GM18517 (cell line): ENCODE measurements around the gene GPR183.

ENCODE experiments used
- ATAC-seq: cut with Tn5 transposase; IDR thresholded peaks from one replicate; pipeline ENCODE4 v1.9.1; 2021; ENCODE audit warnings: mild to moderate bottlenecking, moderate library complexity; ENCODE audit not compliant: unreplicated experiment

GPR183 gene, protein sequence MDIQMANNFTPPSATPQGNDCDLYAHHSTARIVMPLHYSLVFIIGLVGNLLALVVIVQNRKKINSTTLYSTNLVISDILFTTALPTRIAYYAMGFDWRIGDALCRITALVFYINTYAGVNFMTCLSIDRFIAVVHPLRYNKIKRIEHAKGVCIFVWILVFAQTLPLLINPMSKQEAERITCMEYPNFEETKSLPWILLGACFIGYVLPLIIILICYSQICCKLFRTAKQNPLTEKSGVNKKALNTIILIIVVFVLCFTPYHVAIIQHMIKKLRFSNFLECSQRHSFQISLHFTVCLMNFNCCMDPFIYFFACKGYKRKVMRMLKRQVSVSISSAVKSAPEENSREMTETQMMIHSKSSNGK

DNA sequence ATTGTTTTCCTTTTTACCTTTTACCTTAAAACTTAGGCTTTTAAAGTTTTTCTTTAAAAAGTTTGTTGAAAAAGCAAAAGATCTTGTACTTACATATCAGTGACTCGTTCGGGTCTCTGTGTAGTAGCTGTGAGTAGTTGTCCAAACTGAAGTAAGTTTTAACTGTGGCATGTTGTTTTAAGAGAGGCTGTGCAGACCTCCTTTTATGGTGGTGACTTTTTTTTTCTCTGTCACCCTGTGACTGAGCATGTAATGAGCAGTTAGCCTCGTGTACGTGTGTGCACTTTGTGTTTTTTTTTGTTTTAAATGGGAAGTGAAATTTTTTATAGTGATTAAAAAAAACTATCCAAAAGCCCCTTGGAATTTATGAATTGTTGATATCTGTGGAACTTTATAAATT, at the start of gene GPR183:
Gene GPR183, minus strand, starts transcription at position 153 of the 400 bp plus-strand sequence. CDS start 11,254 bp downstream, outside the sequence.
- peak; percentile 61 for ATAC-seq

DNA sequence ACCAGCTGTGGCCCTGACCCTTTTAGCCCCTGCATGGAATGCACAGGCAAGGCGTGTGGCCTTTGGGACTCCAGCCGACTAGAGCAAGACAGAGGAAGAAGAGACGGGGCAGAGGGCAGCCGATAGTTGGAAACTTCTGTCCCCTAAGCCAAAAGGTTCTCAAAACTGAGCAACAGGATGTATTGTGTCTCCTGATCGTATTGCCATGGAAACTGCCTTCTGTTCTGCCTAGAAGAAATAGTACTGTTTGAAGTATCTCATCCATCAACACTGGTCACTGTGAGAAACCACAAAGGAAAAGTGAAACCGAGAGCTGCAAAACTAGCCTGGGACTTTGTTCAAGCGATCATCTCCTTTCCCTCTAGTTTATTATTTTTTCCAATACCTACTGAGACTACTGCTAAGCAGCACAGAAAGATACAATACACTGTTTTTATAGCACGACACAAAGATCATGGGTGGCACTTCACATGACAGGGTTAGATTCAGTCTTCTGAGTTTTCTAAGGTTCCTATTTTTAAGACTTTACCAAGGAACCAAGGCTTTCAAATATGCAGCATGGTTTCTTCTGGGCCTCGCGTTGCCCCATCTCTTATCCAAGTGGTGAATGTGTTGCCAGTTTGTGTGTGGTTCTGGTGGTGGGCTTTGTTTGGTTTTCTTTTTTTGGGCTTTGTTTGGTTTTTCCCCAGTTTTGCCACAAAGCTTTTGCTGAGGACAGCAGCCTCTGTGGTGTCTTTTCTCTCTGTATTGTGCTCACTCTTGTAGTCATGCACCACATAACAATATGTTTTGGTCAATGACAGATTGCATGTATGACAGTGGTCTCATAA, 49.3 kb upstream of the GPR183 start:
- peak; percentile 74 for ATAC-seq

DNA sequence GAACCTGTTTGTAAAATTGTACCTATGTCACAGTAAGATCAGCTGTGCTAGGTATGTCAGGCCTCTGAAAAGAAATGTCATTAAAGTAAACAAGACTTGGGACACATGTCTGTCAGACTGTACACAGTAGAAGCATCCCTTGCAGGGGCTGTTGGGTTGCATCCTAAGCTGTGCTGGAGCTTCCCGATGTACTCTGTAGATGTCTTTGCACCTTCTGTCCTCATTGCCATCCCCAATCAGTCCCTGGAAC, 48.7 kb upstream of the GPR183 start:
- no peak for ATAC-seq

DNA sequence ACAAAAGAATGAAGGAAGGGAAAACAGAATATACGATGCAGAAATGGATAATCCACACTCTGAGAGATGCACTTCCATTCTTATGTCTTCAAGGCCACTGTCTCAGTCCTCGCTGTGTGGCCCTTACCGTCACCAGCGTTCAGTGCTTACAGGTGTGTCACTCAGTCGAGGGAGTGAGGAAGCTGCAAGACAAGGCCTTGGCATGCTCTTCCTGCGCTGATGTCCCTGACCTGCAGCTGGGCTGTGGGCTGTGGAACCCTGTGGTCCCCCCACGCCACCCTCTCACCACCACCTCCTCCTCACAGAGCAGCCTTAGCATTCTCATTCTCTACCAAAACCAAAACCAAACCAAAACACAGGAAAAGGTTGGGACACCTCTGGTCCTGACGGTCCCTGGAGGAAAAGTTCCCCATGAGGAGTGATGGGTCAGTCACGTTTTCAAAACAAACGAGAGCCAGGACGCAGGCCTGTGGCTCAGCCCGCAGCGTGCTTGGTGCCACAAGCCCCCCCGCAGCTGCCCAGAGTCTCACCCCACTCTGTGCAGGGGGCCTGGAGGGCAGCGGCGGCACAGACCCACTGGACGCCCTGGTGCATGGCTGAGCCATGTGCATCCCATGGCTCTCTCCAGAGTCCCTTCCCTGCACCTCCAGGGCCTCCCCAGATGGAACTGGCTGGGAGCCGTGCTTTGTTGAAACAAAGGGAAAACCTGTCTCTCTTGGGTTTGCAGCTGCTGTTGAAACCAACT, 48.2 kb upstream of the GPR183 start:
- ATAC-seq = no peak

DNA sequence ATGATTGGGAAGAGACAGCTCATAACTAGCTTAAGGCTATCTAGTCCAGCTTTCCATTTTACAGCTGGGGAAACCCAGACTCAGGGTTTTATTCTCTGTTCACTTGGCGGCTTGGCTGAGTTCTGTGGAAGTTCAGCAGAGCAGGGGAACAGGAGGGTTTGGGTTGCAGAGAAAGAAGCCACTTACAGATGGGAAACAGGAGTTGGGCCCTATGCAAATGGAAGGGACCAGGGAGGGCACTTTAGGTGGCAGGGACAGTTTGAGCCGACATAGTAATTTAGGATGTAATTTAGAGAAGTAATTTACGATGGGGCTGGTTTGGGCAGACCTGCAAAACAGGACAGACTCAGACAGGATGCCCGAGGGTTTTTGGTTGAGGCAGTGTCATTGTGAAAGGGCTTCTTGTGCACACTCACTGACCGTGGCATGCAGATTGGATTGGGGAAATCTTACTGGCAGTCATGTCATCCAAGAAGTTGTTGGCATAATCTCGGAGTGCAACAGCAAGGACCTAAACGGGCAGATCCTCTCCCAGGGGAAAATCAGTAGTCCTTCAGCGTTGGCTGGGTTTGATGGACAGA, 47.3 kb upstream of the GPR183 start:
- no peak for ATAC-seq

DNA sequence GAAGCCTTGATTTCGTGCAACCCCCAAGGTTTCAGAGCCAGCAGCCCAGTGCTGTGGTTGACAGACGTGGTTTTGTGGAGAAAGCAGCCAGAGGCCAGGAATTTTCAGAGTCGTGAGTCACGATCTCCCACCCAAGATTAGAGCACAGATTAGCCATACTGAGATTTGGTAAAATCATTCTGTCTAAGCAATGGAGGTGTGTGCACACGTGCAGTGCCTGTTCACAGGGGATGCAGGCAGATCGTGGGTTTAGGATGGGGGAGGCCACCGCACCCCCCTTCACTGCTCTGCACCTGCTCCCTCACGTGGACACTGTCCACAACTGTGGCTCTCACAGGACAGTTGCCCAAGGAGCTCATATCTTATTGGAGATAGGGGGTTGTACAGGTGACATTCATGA, 46.6 kb upstream of the GPR183 start:
- ATAC-seq = no peak

DNA sequence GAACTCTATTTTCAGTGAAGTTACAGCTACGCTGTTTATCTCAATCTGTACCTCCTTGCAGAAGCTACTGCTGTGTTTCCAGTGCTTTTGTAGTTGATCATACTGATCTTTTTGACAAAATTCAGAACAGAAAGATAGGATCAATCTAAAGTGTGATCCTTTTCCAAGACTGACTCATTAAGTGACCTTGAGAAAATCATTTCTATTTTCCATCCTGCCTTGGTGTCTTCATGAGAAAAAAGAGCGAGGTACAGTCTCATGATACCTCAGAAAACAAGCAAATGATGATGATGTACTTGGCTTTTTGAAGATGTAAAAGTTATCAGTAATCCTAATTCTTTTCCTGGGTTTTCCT, 46.0 kb upstream of the GPR183 start:
- ATAC-seq = no peak

DNA sequence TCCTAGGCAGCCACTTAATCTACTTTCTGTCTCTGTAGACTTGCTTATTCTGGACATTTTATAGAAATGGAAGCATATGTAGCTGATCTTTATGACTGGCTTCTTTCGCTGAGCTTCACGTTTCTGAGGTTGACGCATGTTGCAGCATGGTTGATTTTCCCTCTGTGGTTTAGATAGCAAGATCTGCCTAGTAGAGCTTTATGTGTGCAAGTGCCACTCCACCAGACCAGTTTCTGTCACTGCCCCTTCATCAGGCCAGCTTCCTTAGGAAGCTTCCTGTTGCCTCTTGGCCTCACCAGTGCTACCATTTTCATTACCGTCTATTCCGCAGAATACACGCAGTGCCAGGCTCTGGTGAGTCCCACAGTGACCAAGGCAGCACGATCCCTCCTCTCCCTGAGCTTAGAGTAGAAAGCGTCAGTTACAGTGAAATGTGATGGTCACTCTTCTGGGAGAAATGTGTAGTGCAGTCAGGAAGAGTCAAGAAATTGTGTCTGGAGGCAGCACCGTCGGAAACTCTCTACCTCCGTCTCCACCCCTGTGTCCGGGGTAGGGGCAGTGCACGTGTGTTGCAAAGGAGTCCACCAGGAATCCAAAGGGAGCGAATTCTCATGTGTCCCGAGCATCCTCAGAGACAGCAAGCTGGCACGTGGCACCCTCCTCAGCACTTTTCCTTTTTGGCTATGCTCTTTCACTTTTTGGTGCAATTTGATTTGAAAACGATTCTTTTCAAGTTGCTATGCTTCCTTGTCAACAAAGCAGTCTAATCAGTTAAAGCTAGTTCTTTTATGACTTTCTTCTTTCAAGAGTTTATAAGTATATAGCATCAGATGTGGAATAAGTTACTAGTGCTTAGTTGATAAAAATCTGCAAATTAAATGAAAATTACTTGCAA, 45.4 kb upstream of the GPR183 start:
- ATAC-seq = no peak

DNA sequence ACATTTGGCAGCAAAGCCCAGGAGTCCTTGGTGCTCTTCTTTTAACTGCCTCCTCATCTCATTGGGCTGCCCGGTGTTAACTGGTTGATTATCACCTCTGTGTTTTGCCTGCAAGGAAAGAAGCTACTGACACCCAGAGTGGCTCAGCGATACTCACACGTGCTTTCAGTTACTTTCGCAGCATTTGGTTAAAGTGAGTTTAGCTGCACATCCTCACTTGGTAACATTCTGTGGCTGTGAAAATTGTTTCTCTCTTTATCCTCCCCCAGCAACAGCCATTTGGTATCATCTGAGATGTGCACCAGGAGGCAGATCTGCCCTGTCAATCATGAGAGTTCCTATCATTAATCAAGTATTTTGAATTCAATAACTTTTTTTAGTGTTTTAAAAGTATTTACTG, 44.6 kb upstream of the GPR183 start:
- ATAC-seq = no peak

DNA sequence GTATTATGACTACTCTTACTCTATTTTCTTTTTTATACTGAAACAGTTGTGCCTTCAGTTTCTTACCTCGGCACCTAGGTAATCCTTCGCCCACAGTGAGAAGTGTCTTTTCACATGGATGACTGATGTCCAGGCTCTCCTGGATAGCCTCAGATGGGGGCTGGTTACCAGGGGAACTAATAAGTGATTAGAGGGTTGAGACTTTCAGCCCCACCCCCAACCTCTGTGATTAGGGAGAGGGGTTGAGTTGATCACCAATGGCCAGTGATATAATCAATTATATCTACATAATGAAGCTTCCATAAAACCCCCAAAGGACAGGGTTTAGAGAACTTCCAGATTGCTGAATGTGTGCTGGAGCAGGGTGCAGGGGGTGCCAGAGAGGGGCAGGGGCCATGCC, 43.0 kb upstream of the GPR183 start:
- no peak for ATAC-seq

DNA sequence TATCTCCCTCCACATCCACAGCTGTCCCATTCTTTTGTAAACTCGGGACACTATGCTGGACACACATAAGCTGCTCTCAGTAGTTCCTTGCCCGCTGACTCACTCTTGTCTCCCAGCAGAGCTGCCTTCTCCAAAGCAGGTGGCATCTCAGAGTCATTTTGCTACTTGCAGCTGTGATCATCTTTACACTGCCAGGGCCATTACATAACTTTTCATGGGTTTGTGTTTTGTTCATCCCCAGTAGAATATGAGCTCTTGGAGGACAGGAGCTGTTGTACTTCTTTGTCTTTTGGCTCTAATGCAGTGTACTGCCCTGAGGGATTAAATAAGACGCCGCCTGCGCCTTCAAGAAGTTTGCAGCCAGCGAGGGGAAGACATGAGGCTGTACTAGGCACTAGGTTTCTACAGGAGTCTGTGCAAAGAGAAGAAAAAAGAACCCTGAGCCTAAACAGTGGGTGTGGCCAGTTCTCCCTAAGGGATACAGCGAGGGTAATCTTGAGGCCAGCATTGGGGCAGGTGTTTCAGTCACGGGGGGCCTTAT, 40.8 kb upstream of the GPR183 start:
- peak; percentile 81 for ATAC-seq

DNA sequence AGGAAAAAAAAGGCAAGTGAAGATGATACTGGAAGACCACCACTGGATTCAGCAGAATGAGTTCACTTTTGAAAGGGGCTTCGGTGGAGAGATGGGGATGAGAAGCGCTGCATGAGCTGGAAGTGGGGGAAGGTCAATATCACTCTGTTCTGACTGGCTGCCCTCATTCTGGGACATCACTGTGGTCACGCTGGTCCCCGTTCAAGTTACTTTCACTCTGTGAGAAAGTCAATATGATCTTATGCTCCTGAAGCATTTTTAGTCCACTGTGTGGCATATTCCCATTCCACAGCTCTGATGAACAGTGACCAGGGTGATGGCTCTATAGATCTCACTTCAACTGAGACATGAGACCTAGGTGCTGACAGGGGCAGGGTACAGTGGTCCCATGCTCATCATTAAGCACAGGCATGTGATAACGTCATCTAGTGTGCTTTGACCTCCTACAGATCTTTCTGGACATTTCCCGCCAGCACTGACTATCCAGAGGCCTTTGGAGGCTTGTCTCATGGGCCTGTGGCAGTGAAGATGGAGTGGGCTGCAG, 40.2 kb upstream of the GPR183 start:
- peak; percentile 16 for ATAC-seq

DNA sequence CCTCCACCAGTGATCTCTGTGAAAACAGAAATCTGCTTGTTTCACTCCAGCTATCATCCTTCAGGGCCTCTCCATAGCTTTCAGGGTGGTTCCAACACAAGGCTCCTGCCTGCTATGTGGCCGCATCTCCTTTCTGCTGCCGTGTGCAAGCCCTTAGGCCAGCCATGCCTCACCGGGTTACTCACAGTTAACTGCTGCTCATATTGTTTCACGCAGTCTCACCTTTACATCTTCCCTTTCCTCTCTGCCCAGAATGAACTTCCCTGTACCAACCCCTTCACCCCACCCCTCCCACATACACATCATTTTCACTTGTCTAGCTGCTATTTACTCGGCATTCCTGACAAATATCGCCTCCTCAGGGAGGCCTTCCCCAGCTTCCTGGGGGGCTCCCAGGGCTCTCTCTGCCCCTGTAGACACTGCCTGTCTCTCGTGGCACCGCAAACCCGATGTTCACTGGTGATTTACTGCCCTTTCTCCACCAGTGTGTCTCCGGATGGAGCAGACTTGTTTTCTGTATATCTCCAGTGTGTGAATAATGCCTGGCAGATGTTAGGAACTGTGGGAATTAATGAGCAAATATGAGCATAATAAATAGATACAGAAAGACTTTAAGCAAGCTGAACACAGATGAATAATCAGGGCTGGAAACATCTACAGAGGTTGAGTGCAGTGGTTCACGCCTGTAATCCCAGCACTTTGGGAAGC, 39.3 kb upstream of the GPR183 start:
- no peak for ATAC-seq

DNA sequence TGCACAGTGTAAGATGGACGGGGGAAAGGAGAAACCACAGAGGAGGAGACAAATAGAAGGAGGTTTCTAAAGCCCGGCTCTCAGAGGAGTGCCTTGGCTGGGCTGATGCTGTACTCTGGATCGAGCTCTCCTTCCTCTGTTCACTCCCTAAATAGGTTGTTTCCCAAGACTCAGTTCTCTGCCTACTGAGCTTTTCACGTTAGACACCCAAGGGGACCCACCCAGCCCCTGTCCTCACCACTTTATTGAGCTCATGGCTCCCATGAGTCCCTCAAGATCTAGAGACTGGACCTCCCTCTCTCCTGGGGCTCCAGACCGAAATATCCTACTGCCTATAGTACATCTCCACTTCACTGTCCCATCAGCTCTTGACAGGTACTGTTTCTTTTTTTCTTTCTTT, 38.1 kb upstream of the GPR183 start:
- ATAC-seq = no peak

DNA sequence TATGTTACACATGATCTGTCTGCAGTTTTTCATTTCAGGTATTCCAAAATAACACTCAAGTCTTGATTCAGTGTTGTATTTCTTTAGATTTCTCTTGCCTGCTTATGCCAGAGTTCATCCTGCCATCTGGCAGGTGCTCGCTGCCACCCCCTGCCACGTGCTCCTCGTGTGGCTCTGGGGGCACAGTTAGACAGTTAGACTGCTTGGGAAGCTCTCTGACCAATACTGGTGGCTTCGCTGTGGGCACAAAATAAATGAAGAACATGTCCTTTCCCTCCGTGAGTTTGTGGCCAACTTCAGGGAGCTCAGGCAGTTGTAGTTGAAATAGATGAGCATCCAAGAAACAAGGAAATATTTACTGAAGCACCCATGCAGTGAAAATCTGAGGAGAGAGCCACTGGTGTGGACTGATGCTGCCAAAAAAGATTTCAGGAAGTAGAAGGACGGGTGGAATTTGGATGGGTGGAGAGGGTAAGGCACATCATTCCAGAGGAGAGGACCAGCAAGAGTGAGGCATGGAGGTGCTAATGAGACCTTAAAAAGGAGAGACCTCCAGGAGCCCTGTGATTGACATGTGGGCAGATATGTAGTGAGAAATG, 37.5 kb upstream of the GPR183 start:
- no peak for ATAC-seq

DNA sequence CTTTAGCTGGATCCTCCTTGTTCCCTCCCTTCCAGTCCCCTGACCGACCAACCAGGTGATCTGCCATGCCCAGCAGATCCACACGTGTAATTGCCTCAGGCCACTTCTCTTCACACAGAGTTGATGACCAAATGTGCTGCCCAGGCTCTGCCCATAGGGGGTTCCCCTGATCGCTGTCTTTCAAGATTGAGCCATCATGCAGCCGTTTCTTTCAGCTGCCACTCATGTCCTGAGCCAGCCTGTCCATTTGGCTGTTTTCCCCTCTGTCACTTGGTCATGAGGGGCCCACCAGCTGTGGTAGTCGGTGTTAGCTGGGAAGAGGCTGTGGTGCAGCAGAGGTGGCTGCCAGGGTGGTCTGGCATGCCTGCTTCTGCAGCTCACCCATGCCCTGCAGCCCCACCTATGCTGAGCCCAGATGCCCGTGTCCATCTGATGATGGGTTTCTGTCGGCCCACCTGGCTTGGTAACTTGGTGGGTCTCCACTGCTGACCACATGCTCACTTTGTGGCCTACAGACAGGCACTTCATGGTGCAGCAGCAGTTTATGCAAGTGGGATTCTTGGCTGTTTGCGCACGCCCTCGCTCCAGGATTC, 35.6 kb upstream of the GPR183 start:
- ATAC-seq = no peak

DNA sequence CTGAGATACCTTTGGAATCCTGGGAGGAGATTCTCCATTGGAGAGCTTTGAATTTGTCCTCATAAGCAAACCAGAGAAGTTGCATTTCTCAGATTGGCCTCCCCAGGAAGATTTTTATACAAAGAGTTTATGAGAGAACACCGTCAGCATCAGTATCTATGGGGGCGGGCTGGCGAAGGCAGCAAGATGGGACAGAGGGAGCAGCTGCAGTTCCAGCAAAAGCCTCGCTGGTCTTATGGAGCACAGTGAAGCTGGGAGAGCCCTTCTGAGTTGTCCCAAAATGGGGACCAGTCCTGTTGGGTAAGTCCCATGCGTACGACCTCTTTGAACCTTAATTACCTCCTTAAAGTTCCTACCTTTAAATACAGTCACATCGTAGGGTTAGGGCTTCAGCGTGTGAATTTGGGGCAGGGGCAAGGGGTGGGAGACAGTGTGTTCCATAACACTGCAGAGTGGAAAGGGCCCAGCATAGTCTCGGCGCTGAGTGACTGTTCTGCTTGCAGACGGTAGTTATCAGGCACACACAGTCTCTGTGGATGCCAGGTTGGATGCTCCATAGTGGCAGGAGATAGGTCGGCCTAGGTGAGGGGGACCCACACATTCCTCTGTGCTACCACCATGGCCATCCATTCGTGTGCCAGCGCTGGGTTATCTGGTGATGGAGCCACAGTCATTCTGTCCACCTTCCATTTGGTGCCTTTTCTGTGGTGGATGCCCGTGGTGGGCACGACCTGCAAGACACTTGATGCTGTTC, 34.9 kb upstream of the GPR183 start:
- ATAC-seq = no peak

DNA sequence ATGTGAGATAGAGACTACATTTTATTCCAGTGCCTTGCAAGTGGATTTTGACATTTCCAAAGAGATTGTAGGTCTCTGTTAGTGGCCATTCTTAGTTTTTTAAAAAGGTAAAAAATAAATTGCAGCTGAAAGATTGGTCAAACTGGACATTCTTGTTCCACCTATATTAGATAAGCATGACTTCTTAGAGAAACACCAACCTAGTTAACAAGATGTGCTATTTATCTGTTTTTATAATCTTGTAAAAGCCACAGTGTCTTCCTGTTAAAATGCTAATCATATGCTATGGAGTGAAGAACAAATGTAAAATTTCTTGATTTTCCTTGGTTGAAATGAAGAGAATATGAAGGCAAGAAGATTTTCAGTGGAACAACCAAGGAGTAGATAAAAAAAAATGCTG, 33.4 kb upstream of the GPR183 start:
- no peak for ATAC-seq
